ENCODE measurements around the gene RPL36.

DNA sequence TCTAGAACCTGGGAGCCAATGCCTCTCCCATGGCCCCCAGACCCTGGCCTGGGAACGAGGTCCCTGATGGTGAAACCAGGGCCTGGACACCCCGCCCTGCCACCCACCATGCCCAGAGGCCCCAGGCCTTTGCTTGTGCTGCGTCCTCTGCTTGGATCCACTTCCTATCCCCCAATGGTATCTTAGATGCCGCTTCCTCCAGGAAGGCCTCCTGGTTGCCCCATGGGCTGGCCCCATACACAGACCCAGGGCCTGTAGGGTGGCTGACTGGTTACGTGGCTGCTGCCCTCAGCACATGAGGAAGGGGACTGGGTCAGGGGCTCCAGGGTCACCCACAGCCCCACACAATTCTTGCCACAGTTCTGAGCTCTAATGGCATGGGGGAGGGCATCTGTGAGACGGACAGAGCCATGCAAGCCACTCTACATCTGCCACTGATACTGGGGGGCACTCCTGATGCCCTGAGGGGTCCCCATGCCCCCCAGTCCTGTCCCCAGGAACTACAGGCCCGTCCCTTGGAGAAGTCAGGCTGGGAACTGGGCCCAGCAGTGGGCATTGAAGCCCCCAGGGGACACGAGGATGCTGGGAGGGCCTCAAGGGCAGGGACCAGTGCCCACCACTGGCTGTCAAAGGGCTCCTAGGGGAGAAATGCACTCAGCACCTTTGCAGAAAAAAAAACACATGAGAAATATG, 5.0 kb downstream of the RPL36 start:
- no peak for TF ChIP-seq EZH2phosphoT487 (IDR thresholded peaks at IDR 0.05; ENCODE audit: borderline replicate concordance, low read depth)
- TF ChIP-seq CTCF (IDR thresholded peaks at IDR 0.05) = no peak
